Activated naive CD4-positive, alpha-beta T cell treated with anti-CD3 and anti-CD28 coated beads for 36 hours (primary cell): ENCODE measurements around the gene LYPD6B. TPM values are rescaled to one million over a fixed set of nuclear protein-coding genes. Genes with fewer than 3 reads are reported as not detected.

Source experiments
- CTCF ChIA-PET: fragments of 350-600 bp; sonication (Branson Sonifier 250); formaldehyde crosslinking; loops from one replicate; lab custom pipeline; 2021; ENCODE audit warnings: antibody characterized with exemption; lab: Charles Lee
- DNase-seq: peaks from one replicate; pipeline ENCODE4 v3.0.0-alpha.2; 2020
- H3K27ac Mint-ChIP-seq: one replicate; pipeline ENCODE4 v1.8.0; 2021; ENCODE audit warnings: mild to moderate bottlenecking, mixed read lengths
- H3K27me3 Mint-ChIP-seq: one replicate; pipeline ENCODE4 v1.8.0; 2021; ENCODE audit warnings: low read depth, mixed read lengths
- H3K36me3 Mint-ChIP-seq: one replicate; pipeline ENCODE4 v1.8.0; 2021; ENCODE audit warnings: low read depth, mixed read lengths
- H3K4me1 Mint-ChIP-seq: one replicate; pipeline ENCODE4 v1.8.0; 2021; ENCODE audit warnings: low read depth, mixed read lengths
- H3K4me3 Mint-ChIP-seq: one replicate; pipeline ENCODE4 v1.8.0; 2021; ENCODE audit warnings: mild to moderate bottlenecking, moderate library complexity, mixed read lengths
- H3K9me3 Mint-ChIP-seq: one replicate; pipeline ENCODE4 v1.8.0; 2021; ENCODE audit warnings: mixed read lengths
- intact Hi-C: fragments of 100-400 bp; cut with micrococcal nuclease; formaldehyde crosslinking; loops from one replicate; pipeline ENCODE4 v1.15.1; 2023
- total RNA-seq, 2 experiments: library from RNA; stranded (reverse); gene quantifications; one replicate each; pipeline ENCODE4 v1.2.3, GENCODE V29; 2021

Gene LYPD6B
- total RNA-seq, 2 experiments from 2014 or later, result not detected

DNA sequence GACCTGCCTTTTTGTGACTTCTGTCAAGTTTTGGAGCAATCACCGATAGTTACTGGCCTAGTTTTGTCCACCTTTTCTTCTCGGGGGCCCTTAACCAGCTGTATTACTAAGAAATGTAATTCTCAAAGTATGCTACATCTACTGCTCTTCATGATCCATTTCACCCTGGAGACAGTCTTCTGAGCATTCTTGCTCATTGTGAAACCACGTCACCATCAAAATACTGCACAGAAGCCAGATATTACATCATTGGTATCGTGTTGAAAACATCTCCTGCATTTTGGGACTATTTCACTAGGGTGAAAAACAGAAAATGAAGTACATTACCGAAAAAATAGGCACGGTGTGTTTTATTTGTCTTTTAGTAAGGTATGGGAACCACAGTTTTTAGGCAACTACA lies 11.7 kb downstream of the LYPD6B start:
- no peaks in the 10 kb centered on the region for H3K36me3 Mint-ChIP-seq
- CTCF ChIA-PET, result no interaction called here
- no peak overlapping the region for H3K27ac Mint-ChIP-seq
- DNase-seq, result no peak
- peaks cover 16% of the 10 kb centered on the region for H3K9me3 Mint-ChIP-seq
- no peaks in the 10 kb centered on the region for H3K4me1 Mint-ChIP-seq
- intact Hi-C loops, result no loop called here
- H3K4me3 Mint-ChIP-seq, result no peak overlapping the region
- peaks cover 11% of the 10 kb centered on the region for H3K27me3 Mint-ChIP-seq

DNA sequence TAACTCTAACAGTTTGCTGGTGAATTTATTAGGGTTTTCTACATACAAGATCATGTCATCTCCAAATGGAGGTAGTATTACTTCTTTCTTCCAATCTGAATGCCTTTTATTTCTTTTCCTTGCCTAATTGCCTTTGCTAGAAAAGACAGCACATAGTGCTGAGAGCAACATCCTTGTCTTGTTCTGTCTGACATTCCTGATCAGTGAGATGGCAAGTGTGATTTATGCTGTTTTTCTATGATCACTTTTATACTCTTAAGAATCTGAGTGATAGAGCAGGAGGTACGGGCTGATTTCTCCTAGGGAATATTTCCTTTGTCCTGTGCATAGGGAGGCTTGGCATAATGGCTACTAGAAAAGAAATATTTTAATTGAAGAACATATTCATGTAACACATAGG lies 17.3 kb downstream of the LYPD6B start:
- Mint-ChIP-seq H3K4me3 (no peak overlapping the region), H3K27ac (no peak overlapping the region), H3K27me3 (peaks cover 2% of the 10 kb centered on the region), H3K36me3 (no peaks in the 10 kb centered on the region), H3K9me3 (no peaks in the 10 kb centered on the region), H3K4me1 (no peaks in the 10 kb centered on the region)
- CTCF ChIA-PET, result no interaction called here
- no peak for DNase-seq
- intact Hi-C loops, result no loop called here

DNA sequence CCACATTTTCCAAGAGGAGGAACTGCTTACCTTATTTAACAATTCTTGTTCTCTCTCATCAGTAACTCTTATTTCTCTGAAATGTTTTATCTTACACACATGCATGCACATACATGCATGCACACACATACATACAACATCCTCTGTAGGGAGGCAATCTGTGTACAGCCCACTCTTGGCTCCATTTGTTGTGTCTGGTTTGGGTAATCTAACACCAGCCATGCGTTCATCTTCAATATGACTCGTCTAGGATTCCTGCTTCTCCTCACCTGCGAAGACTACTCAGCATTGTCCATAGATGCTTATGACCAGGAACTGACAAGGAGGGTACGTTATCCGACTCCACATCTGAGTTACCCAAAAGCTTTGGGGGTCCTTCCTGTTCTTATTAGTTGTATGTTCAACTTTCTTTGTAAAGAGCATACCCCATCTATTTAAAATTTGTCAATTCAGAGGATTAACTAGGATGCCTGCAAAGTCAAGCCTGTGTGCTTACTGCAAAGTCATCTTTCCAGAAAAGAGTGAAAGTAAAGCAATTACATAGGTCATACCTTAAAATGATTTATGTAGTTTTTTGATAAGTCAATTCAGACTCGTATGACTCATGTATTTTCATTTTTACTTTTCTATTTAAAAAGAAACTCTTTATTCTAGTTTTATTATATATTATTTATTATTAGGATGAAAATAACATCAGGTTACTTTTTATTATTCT lies 18.2 kb downstream of the LYPD6B start:
- CTCF ChIA-PET, result no interaction called here
- no peaks in the 10 kb centered on the region for H3K4me1 Mint-ChIP-seq
- no peak for DNase-seq
- no peaks in the 10 kb centered on the region for H3K9me3 Mint-ChIP-seq
- H3K27me3 Mint-ChIP-seq, result peaks cover 2% of the 10 kb centered on the region
- no peak overlapping the region for H3K4me3 Mint-ChIP-seq
- intact Hi-C loops, result no loop called here
- H3K27ac Mint-ChIP-seq, result no peak overlapping the region
- H3K36me3 Mint-ChIP-seq, result no peaks in the 10 kb centered on the region

DNA sequence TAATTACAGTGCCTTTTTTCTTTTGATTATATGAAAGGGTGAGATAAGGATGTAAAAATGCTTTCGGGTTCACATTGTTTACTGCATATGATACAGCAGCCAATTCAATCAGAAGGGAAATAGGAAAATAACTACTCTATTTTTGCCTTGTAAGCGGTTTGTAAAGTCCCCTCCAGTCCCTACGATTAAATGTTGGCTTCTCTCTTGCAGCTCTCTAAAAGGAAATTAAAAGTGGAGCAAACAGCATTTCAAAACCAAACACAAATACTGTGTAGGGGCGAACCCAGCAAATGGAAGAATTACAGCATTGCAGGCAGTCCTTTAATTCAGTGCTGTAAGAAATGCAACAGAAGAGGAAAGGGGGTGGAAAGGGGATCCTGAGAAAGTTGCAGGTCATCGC lies 18.9 kb downstream of the LYPD6B start:
- Mint-ChIP-seq H3K27me3 (peaks cover 2% of the 10 kb centered on the region), H3K9me3 (no peaks in the 10 kb centered on the region), H3K36me3 (no peaks in the 10 kb centered on the region), H3K4me1 (no peaks in the 10 kb centered on the region), H3K4me3 (no peak overlapping the region), H3K27ac (no peak overlapping the region)
- CTCF ChIA-PET, result interaction anchor here (0.9 kb wide), 1 partner anchor 254 kb away, joined by 4 read pairs; no protein-coding TSS in a partner anchor
- intact Hi-C loops, result no loop called here
- DNase-seq, result no peak

DNA sequence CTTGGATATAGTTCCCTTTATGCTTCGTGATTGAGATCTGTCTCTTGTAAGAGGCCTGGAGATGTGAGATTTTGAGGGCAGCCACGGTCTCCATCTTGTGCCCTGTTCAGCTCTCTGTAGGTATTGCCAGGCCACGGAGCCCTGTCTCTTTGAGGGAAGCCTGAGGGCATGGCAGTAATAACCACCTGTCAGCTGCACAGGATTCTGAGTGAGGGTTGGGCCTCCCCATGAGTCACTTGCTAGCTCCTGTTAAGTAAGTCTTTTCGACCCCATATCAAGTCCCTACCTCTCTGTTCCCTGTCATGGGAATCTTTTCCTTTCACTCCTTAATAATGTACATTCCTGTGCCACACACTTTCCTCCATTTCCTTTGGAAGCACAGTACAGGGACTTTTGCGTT lies 20.4 kb downstream of the LYPD6B start:
- intact Hi-C loops, result no loop called here
- DNase-seq, result no peak
- Mint-ChIP-seq H3K27ac (no peak overlapping the region), H3K36me3 (no peaks in the 10 kb centered on the region), H3K27me3 (peaks cover 2% of the 10 kb centered on the region), H3K4me1 (no peaks in the 10 kb centered on the region), H3K9me3 (no peaks in the 10 kb centered on the region), H3K4me3 (no peak overlapping the region)
- CTCF ChIA-PET, result interaction anchor here (1.1 kb wide), 1 partner anchor 42 kb away, joined by 3 read pairs; no protein-coding TSS in a partner anchor

DNA sequence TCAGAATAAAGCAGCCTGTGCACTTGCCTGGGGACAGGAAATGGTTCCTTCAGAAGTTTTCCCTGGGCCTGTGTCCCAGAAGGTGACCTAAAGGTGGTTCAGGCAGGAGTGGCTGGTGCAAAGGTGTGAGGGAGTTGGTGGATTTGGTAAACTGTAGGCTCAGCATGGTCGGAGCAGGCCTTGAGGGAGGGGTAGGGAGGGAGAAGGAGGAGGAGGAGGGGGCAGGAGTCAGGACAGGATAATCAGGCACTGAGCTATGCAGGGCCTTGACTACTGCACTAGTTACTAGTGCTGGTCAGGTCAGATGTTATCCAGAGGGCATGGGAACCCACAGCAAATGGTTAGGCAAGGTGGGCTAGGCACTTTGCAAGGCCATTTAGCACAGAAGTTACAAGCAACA lies 21.3 kb downstream of the LYPD6B start:
- intact Hi-C loops, result no loop called here
- no peaks in the 10 kb centered on the region for H3K36me3 Mint-ChIP-seq
- H3K27ac Mint-ChIP-seq, result no peak overlapping the region
- no peak overlapping the region for H3K4me3 Mint-ChIP-seq
- H3K4me1 Mint-ChIP-seq, result no peaks in the 10 kb centered on the region
- CTCF ChIA-PET, result interaction anchor here (0.5 to 1.1 kb wide), 2 partner anchors 43 to 799 kb away, joined by 3 to 4 read pairs; no protein-coding TSS in a partner anchor
- H3K27me3 Mint-ChIP-seq, result peaks cover 2% of the 10 kb centered on the region
- no peak for DNase-seq
- no peaks in the 10 kb centered on the region for H3K9me3 Mint-ChIP-seq

DNA sequence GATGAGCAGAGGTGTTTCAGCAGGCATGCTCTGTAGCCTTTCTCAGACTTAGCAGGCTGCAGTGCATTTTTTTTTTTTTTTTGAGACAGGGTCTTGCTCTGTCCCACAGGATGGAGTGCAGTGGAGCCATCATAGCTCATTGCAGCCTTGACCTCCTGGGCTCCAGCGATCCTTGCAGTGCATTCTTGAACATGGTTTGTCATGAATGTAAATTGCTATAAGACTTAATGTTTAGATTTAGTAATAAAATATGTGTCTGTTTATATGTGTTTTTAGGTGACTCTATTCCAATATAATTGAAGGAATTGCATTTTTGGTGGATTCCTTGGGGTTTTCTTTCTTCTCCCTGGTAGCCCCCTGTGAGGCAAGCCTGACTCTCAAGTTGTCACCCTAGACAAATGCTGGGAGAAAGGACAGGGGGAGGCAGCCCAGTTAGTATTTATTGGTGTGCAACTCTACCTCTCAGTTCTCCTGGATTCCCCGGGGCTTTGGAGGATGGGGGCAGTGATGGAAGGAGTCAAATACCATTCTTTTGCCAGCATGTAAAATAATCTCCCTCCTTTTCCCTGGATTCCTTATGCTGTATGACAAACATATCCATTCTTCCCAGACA lies 22.7 kb downstream of the LYPD6B start:
- CTCF ChIA-PET, result interaction anchor here (0.7 kb wide), 1 partner anchor 152 kb away, joined by 3 read pairs; no protein-coding TSS in a partner anchor
- Mint-ChIP-seq H3K36me3 (no peaks in the 10 kb centered on the region), H3K27me3 (no peaks in the 10 kb centered on the region), H3K4me3 (no peak overlapping the region), H3K27ac (no peak overlapping the region), H3K4me1 (no peaks in the 10 kb centered on the region), H3K9me3 (no peaks in the 10 kb centered on the region)
- no peak for DNase-seq
- intact Hi-C loops, result no loop called here

DNA sequence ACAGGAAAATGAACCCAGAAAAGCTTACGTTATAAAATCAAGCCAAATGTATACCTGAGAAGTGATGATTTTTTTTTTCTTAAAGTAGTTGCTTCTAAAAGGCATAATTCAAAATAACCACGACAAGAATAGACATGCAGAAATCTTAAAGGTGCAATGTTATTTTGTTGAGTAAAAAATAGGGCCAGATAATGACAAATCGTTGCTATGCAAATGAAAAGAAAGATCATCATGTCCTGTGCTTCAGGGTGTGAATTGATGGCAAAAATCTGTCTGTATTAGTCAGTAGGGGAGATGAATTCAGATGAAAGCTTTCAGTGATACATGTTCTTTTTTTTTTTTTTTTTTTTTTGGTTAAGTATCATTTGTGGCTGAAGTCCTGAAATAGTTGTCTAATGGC lies 24.0 kb downstream of the LYPD6B start:
- Mint-ChIP-seq H3K4me3 (no peak overlapping the region), H3K36me3 (no peaks in the 10 kb centered on the region), H3K4me1 (no peaks in the 10 kb centered on the region), H3K9me3 (no peaks in the 10 kb centered on the region), H3K27me3 (no peaks in the 10 kb centered on the region), H3K27ac (no peak overlapping the region)
- no peak for DNase-seq
- CTCF ChIA-PET, result no interaction called here
- intact Hi-C loops, result no loop called here

DNA sequence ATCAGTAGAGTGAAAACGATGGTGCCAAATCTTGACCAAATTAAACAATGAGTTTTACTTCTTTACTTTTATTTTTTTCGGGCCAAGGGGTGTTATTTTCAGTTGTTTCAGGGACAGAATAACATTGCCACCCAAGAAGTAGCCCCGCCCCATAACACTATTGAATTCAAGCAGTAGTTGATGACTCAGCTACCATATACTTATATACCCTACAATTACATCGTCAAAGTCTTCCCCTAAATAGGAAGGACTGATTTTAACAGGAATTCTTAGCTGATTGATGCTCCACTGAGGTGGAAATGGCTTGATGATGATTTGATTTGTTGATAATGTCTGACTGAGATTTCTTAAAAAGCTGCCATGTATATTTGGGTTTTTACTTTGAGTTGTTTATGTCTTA lies 24.7 kb downstream of the LYPD6B start:
- H3K27ac Mint-ChIP-seq, result no peak overlapping the region
- peaks cover 3% of the 10 kb centered on the region for H3K27me3 Mint-ChIP-seq
- no peak overlapping the region for H3K4me3 Mint-ChIP-seq
- intact Hi-C loops, result no loop called here
- DNase-seq, result no peak
- no peaks in the 10 kb centered on the region for H3K4me1 Mint-ChIP-seq
- CTCF ChIA-PET, result no interaction called here
- no peaks in the 10 kb centered on the region for H3K36me3 Mint-ChIP-seq
- H3K9me3 Mint-ChIP-seq, result no peaks in the 10 kb centered on the region

DNA sequence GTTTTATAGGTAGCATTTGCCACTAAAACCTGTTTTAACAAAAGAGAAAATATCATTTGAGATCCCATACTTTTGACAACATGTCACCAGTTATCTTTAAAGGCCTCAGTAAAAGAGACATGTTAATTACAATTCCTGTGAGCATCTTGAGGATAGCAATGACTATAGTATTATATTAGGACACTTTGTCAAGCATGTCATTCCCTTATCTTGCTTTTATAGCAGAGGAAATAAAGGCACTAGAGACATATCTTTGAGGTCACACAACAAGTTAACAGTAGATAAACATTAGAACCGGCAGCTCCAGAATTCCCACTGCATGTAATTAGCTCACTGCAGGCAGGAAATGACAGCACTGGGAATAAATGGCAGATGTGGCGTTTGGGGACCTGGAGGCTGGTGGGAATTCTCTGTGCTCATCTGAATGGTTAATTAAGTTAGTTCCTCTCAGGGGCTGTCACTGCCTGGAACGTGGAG lies 25.9 kb downstream of the LYPD6B start:
- H3K27ac Mint-ChIP-seq, result no peak overlapping the region
- intact Hi-C loops, result no loop called here

DNA sequence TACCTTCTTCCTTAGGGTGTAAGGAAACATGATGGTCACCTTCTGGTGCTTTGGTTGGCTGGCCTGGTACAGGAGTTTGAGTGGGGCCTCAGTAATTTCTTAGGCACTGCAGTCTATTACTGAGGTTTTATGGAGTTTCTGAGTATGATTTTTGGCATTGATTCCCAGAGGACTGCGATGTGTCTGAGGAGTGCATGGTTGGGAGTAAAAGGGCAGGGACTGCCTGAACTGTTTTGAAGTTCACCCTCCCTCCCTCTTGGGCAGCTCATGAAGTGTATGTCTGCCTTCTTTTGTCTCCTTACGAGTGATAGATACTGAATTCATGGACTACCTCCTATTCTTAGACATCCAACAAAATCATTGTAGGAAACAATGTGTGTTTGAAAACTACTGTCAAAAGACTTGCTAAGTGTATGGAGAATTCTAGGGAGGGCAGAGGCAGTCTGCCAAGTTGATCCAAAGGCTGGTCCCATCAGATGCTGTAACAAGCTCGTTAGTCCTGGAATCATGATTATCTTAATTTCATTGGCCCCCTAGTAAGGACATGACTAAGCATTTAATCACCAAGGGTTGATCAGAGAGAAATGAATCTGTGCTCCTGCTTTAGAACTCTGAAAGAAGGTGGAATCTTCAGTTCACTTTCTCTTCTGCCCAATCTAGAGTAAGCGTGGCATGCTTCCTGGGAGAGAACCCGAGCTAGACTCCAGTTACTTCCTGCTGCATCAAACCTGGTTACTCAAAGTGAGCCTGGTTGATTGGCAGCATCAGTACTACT lies 26.5 kb downstream of the LYPD6B start:
- H3K27ac Mint-ChIP-seq, result no peak overlapping the region
- peaks cover 2% of the 10 kb centered on the region for H3K4me1 Mint-ChIP-seq
- H3K27me3 Mint-ChIP-seq, result peaks cover 3% of the 10 kb centered on the region
- CTCF ChIA-PET, result interaction anchor here (0.7 kb wide), 2 partner anchors 46 to 159 kb away, joined by 3 read pairs; no protein-coding TSS in a partner anchor
- DNase-seq, result no peak
- H3K4me3 Mint-ChIP-seq, result no peak overlapping the region
- H3K9me3 Mint-ChIP-seq, result no peaks in the 10 kb centered on the region
- H3K36me3 Mint-ChIP-seq, result no peaks in the 10 kb centered on the region
- intact Hi-C loops, result no loop called here

More for the DNA sequence above, 25.9 kb downstream of the LYPD6B start:
- DNase-seq, result no peak
- Mint-ChIP-seq H3K36me3 (no peaks in the 10 kb centered on the region), H3K4me1 (peaks cover 2% of the 10 kb centered on the region), H3K27me3 (peaks cover 3% of the 10 kb centered on the region), H3K4me3 (no peak overlapping the region), H3K9me3 (no peaks in the 10 kb centered on the region)
- CTCF ChIA-PET, result interaction anchor here (0.7 kb wide), 1 partner anchor 45 kb away, joined by 3 read pairs; no protein-coding TSS in a partner anchor

DNA sequence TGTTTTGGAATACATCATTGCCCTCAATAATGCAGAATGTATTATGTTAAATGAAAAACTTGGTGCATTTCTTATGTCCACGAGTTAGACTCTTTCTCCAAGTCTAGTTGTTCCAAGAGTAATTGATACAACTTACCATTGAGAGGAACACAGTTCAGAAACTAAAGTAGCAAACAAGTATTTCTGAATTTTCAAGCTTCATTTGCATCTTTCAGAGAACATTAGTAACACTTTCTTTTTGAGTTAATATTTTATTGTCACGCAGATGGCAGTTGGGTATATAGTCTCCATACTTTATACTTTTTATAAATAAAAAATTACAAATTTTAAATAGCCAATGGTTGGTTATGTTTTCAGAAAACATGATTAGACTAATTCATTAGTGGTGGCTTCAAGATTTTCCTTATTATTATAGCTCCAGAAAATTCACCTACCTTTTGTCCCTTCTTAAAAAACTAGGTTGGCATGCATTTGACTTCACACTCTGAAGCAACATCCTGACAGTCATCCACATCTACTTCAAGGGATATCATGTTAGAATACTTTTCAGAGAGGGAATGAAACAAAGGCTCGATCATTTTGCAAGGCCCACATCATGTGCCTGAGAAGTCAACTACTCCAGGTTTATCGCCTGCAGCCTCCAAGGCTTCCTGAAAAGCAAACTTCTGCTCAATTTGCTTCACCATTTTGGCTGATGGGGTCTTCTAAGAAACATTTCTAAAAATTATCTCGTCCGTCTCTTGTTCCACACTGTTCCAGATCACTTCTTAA lies 29.9 kb downstream of the LYPD6B start:
- intact Hi-C loops, result no loop called here

More for the DNA sequence above, 29.9 kb downstream of the LYPD6B start:
- Mint-ChIP-seq H3K4me3 (no peak overlapping the region), H3K27me3 (peaks cover 12% of the 10 kb centered on the region), H3K4me1 (peaks cover 2% of the 10 kb centered on the region), H3K9me3 (no peaks in the 10 kb centered on the region), H3K36me3 (no peaks in the 10 kb centered on the region), H3K27ac (no peak overlapping the region)
- CTCF ChIA-PET, result no interaction called here
- no peak for DNase-seq
